ENCODE results near the gene FAM227A.

FAM227A gene

GRCh38 chr22:38540701-38541100 lies 115.5 kb downstream of the FAM227A start:
- DNase-seq (ENCODE audit: low read depth in 2 of 2), result no peak

- DNase-seq (ENCODE audit: low read depth in 2 of 2), result no peak
Observed at GRCh38 chr22:38531251-38531938, 124.8 kb downstream of the FAM227A start.

Measured in stimulated activated CD4-positive, alpha-beta T cell treated with anti-CD3 and anti-CD28 coated beads, Interleukin-4, amount 100 ng/mL, for 48 hours (primary cell).